ENCODE results near the gene GLT8D1.

GLT8D1 gene, protein sequence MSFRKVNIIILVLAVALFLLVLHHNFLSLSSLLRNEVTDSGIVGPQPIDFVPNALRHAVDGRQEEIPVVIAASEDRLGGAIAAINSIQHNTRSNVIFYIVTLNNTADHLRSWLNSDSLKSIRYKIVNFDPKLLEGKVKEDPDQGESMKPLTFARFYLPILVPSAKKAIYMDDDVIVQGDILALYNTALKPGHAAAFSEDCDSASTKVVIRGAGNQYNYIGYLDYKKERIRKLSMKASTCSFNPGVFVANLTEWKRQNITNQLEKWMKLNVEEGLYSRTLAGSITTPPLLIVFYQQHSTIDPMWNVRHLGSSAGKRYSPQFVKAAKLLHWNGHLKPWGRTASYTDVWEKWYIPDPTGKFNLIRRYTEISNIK

DNA sequence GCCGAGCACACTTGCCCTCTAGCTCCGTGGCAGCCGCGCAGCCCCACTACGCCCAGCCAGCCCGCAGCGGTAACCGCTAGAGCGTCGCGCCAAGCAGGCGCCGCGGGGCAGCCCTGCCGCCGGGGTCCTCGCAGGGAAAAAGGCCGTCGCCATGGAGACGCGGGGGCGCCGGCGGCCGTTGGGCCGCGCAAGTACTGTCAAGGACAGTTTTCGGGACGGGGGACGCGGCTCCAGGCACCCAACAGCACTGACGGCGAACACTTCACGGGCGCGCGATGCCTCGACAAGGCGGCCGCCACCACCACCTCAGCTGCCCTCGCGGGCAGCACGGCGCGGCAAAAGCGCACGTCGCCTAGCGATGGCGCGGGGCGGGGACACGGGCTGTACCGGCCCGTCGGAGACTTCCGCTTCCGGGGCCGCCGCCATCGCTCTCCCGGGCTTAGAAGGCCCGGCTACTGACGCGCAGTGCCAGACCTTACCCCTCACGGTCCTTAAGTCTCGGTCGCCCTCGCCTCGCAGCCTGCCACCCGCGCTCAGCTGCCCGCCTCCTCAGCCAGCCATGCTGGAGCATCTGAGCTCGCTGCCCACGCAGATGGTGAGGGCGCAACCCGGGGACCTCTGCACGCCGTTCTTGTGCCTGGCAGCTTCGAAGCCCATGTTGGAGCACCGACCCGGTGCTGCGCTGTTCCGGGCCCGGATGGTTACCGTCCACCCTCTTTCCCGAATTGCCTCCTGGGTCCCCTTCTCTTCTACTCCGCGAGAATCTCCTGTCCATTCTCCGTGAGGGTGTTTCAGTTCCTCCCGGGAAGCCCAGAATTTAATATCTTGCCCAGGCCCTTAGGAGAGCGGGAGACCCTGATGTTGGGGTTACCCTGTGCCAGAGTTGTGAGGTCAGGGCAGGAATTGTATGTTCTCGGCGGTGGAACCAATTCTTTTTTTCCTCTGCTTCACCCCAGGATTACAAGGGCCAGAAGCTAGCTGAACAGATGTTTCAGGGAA is at the start of gene GLT8D1, which contains the start of gene SPCS1:
GLT8D1 (minus strand) TSS at position 104 of the 999 bp plus-strand sequence. CDS start 5,331 bp downstream, outside the sequence.
SPCS1 (plus strand) TSS at position 419 of the 999 bp plus-strand sequence; CDS start at position 560, 141 bp downstream.
- TF ChIP-seq, protein P1, sequence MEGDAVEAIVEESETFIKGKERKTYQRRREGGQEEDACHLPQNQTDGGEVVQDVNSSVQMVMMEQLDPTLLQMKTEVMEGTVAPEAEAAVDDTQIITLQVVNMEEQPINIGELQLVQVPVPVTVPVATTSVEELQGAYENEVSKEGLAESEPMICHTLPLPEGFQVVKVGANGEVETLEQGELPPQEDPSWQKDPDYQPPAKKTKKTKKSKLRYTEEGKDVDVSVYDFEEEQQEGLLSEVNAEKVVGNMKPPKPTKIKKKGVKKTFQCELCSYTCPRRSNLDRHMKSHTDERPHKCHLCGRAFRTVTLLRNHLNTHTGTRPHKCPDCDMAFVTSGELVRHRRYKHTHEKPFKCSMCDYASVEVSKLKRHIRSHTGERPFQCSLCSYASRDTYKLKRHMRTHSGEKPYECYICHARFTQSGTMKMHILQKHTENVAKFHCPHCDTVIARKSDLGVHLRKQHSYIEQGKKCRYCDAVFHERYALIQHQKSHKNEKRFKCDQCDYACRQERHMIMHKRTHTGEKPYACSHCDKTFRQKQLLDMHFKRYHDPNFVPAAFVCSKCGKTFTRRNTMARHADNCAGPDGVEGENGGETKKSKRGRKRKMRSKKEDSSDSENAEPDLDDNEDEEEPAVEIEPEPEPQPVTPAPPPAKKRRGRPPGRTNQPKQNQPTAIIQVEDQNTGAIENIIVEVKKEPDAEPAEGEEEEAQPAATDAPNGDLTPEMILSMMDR (IDR thresholded peaks at IDR 0.05; ENCODE audit: low read length, missing control alignments) = no peak
- H3K4me3 ChIP-seq (replicated peaks; ENCODE audit: low read depth, low read length) = peak within 1 kb of the TSS; percentile 83
- DNase-seq (ENCODE audit: low read depth) = peak; percentile 86

DNA sequence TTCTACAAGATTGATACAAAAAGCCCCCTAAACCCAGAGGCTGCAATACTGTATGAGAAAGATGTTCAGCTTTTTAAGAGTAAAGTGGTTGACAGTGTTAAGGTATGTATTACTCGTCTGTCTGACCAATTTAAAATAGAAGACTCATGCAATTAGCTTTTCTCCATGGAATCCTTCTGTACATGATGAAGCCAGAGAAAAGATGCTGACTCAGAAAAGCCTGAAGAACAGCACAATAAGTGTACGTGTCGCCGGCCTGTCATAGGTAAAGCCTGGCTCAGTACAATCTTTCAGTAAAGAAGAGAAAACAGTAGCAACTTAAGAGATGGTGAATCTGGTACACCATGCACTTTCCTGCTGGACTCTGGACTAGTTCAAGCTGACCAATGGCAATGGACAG is 48.8 kb upstream of the GLT8D1 start:
- TF ChIP-seq, protein P1 (IDR thresholded peaks at IDR 0.05; ENCODE audit: low read length, missing control alignments) = no peak
- DNase-seq (ENCODE audit: low read depth) = no peak
- no peak overlapping the region for H3K4me3 ChIP-seq (replicated peaks; ENCODE audit: low read depth, low read length)

DNA sequence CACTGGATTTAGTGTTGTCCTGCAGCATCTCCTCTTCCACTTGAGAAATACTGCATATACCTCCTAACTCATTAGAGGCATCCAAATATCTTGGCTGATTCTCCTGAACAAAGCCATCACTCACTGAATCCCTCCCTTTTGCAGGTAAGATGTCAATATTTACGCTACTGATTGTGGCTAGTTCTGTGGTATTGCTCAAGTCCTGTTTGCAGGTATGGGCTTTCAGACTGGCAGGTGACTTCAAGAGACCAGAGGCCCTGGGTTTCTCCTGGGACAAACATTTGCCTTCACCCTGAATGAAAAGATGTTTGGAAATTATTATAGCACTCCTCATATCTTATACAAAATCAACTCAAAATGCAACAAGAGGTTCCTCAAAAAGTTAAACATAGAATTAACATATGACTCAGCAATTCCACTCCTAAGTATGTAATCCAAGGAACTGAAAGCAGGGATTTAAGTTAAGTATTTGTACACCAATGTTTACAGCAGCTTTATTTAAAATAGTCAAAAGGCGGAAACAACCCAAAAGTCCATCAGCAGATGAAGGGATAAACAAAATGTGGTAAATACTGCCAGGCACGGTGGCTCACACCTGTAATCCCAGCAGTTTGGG is 46.6 kb upstream of the GLT8D1 start:
- no peak for DNase-seq (ENCODE audit: low read depth)
- H3K4me3 ChIP-seq (replicated peaks; ENCODE audit: low read depth, low read length) = no peak overlapping the region
- TF ChIP-seq, protein P1 (IDR thresholded peaks at IDR 0.05; ENCODE audit: low read length, missing control alignments) = no peak

DNA sequence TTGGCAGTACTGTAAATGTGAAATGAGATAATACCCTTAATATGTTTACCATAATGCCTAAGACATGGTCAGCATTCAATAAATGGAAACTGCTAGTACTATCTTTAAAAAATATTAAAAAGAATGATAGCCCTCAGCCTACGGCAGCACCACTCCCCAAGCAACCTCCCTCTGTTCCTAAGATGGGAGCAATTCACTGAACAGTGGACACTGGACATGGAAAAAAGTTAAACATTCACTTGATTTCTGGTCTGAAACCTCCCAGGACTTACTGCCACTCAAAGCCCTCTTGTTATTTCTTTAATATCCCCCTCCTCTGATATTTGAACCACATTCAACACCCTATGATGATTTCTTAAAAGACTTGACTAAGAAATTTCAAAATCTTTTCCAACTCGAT is 38.1 kb upstream of the GLT8D1 start:
- no peak overlapping the region for H3K4me3 ChIP-seq (replicated peaks; ENCODE audit: low read depth, low read length)
- TF ChIP-seq, protein P1 (IDR thresholded peaks at IDR 0.05; ENCODE audit: low read length, missing control alignments) = no peak
- no peak for DNase-seq (ENCODE audit: low read depth)

DNA sequence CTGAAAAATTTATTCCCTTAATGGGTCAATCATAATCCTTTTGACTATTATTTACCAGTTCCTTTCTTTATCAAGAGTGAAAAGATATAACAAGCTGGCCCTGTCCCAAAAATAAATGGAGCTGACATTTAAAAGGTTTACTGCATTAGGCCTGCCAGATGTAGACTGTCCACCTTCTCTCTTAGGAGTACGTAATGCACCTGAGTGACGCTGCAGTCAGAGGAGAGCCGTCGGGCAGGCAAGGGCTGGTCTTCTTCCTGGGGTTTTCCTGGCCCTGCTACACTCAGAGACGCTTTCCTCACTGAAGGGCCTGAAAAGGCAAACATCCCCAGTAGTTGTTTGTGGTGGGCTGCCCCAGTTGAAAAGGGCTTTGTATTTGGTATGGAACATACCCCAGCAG is 37.6 kb upstream of the GLT8D1 start:
- TF ChIP-seq, protein P1 (IDR thresholded peaks at IDR 0.05; ENCODE audit: low read length, missing control alignments) = no peak

DNA sequence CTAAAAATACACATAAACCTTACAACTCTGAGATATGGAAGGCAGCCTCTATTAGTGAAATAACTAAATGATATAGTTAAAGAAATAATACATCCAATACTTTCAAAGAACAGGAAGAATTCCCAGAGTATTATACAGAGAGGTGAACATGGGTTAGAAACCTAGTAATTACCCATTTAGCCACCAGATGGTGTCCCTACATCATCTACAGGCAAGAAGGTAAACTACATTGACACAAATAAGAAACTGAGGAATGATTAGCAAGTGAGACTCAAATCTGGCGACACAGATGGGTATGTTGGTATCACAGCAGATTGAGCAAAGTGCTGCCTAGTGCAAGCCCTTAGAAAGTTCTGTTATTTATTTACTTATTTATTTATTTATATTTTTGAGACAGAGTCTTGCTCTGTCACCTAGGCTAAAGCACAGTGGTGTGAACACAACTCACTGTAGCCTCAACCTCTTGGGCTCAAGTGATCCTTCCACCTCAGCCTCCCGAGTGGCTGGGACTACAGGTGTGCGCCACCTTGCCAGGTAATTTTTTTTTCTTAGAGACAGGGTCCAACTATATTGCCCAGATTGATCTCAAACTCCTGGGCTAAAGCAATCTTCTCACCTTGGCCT is 36.9 kb upstream of the GLT8D1 start:
- DNase-seq (ENCODE audit: low read depth) = peak; percentile 62
- TF ChIP-seq, protein P1 (IDR thresholded peaks at IDR 0.05; ENCODE audit: low read length, missing control alignments) = peak; percentile 71
- H3K4me3 ChIP-seq (replicated peaks; ENCODE audit: low read depth, low read length) = no peak overlapping the region

More for the DNA sequence above, 37.6 kb upstream of the GLT8D1 start:
- no peak overlapping the region for H3K4me3 ChIP-seq (replicated peaks; ENCODE audit: low read depth, low read length)
- DNase-seq (ENCODE audit: low read depth) = no peak

All from fibroblast of pulmonary artery (primary cell).